Breast epithelium (tissue), 4 donors: ENCODE measurements around the gene FAM168A. TPM values are rescaled to one million over a fixed set of nuclear protein-coding genes. Genes with fewer than 3 reads are reported as not detected.
A peak's percentile ranks its signal among the peaks of the same experiment; 100 is the strongest.

Source experiments
- DNase-seq, 2 donors: peaks; one replicate each; pipeline ENCODE4 v3.0.0-alpha.2; 2019; ENCODE audit warnings: low spot score in 2 of 2
- H3K27ac ChIP-seq, 2 donors: fragments of 200-600 bp; sonication (generic) in 1 of 2; one replicate each; pipeline ENCODE4 v1.5.1; 2016 to 2019; ENCODE audit warnings: mild to moderate bottlenecking in 1 of 2
- H3K27me3 ChIP-seq, 2 donors: fragments of 200-600 bp; sonication (generic) in 1 of 2; one replicate each; pipeline versions ENCODE4 v1.5.1 to v1.6.0; 2017 to 2019; ENCODE audit warnings: control low read depth in 1 of 2, mild to moderate bottlenecking in 1 of 2
- H3K36me3 ChIP-seq: fragments of 200-600 bp; one replicate; pipeline ENCODE4 v1.5.1; 2019
- H3K4me1 ChIP-seq, 2 donors: fragments of 200-600 bp; sonication (generic); one replicate each; pipeline ENCODE4 v1.5.1; 2016 to 2019; ENCODE audit warnings: control low read depth in 1 of 2
- H3K4me3 ChIP-seq, 3 donors: fragments of 200-600 bp; sonication (generic); 1 replicate in 2 of 3; 2 replicates in 1 of 3; pipeline ENCODE4 v1.5.1; 2016 to 2019; ENCODE audit warnings: mild to moderate bottlenecking in 3 of 3, moderate library complexity in 2 of 3
- H3K9me3 ChIP-seq, 2 donors: fragments of 200-600 bp; sonication (generic) in 1 of 2; one replicate each; pipeline ENCODE4 v1.5.1; 2016 to 2019; ENCODE audit warnings: control low read depth in 1 of 2
- POLR2A ChIP-seq: fragments of 450-650 bp; IDR thresholded peaks from one replicate; pipeline ENCODE4 v1.6.1; 2016; ENCODE audit warnings: antibody characterized with exemption, mild to moderate bottlenecking, moderate library complexity
- POLR2AphosphoS5 ChIP-seq, 3 donors: sonication (generic); formaldehyde crosslinking; IDR thresholded peaks; one replicate each; pipeline ENCODE4 v1.6.1; 2017; ENCODE audit warnings: antibody characterized with exemption in 3 of 3
- intact Hi-C: fragments of 100-400 bp; cut with DNase I; formaldehyde crosslinking; loops from one replicate; pipeline ENCODE4 v1.15.1; 2023; ENCODE audit warnings: low total_unique reads
- total RNA-seq, 3 donors: library from RNA; depleted of rRNA; stranded (reverse); fragments of >200 nt; gene quantifications; one replicate each; pipeline ENCODE4 v1.1.0, GENCODE V29; 2016
- TF ChIP-seq, protein P1 (sequence below), 3 donors: fragments of 450-650 bp; IDR thresholded peaks; one replicate each; pipeline ENCODE4 v1.5.1; 2016 to 2017; ENCODE audit warnings: antibody characterized with exemption in 3 of 3, mild to moderate bottlenecking in 3 of 3, moderate library complexity in 3 of 3

The FAM168A gene
- total RNA-seq, 3 donors from 2014 or later, result 26.5 to 41.9 (median 28.8) TPM

DNA sequence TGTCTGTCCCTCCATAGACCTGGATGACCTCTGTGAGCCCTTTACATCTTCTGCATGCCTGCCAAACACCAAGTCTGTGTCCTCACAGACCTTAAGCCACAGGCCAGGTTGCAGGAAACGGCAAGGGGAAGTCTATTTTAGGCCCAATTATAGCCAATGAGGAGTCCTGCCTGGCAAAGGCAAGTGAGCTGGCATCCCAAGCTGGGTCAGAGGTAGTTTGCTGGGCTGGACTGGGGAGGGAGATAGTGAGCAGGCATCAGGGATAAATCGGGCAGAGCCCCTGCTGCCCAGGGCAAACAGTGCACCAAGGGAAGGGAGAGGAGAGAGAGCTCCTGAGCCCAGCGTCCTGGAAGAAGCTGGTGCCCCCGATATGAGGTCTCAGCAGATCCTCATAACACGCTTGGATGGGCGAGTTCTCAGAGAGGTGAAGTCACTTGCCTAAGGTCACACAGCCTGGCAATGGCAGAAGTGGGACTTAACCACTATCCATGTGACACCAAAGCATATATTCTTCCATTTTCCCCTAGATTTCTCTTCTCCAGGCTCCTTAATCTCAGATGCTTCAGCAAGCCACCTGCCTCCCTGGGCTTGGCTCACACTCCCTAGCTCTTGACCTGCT lies 225.4 kb downstream of the FAM168A start:
- no peaks in the 10 kb centered on the region for H3K27me3 ChIP-seq
- TF ChIP-seq POLR2A (no peak), POLR2AphosphoS5 (IDR thresholded peaks at IDR 0.05) (no peak)
- TF ChIP-seq, protein P1, sequence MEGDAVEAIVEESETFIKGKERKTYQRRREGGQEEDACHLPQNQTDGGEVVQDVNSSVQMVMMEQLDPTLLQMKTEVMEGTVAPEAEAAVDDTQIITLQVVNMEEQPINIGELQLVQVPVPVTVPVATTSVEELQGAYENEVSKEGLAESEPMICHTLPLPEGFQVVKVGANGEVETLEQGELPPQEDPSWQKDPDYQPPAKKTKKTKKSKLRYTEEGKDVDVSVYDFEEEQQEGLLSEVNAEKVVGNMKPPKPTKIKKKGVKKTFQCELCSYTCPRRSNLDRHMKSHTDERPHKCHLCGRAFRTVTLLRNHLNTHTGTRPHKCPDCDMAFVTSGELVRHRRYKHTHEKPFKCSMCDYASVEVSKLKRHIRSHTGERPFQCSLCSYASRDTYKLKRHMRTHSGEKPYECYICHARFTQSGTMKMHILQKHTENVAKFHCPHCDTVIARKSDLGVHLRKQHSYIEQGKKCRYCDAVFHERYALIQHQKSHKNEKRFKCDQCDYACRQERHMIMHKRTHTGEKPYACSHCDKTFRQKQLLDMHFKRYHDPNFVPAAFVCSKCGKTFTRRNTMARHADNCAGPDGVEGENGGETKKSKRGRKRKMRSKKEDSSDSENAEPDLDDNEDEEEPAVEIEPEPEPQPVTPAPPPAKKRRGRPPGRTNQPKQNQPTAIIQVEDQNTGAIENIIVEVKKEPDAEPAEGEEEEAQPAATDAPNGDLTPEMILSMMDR (IDR thresholded peaks at IDR 0.05), result no peak
- no peaks in the 10 kb centered on the region for H3K36me3 ChIP-seq
- no peak overlapping the region for H3K4me3 ChIP-seq
- DNase-seq, result no peak
- peaks cover 0 to 4% of the 10 kb centered on the region in 2 donors for H3K4me1 ChIP-seq
- intact Hi-C loops, result no loop called here
- no peak overlapping the region for H3K27ac ChIP-seq
- H3K9me3 ChIP-seq, result no peaks in the 10 kb centered on the region

DNA sequence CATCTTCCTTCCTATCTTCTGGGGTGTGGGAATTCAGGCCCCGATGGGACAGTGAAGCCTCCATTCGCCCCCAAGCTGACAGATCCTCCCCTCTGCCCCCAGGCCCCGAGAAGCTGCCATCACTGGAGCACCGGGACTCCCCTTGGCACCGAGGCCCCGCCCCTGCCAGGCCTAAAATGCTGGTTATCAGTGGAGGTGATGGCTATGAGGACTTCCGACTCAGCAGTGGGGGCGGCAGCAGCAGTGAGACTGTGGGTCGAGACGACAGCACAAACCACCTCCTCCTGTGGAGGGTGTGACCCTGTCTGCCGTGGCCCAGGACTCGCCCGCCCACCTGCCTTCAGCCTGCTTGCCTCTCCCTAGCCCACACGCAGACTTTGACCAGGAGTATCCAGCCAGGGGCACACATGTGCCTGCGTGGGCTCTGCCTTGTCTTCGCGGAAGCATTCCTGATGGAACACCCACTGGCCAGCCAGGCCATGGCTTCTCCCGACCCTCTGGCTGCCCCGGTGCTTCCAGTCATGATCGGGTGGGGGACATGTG lies 230.4 kb downstream of the FAM168A start:
- no peak for TF ChIP-seq POLR2AphosphoS5 (IDR thresholded peaks at IDR 0.05)
- TF ChIP-seq, protein P1 (IDR thresholded peaks at IDR 0.05), result no peak
- no peak for TF ChIP-seq POLR2A
- Histone ChIP-seq H3K4me3 (no peak overlapping the region), H3K9me3 (no peaks in the 10 kb centered on the region), H3K27ac (peak overlapping the region in 1 of 2 donors; percentile 55), H3K27me3 (no peaks in the 10 kb centered on the region), H3K36me3 (peaks cover 6% of the 10 kb centered on the region), H3K4me1 (no peaks in the 10 kb centered on the region)
- no peak for DNase-seq
- intact Hi-C loops, result no loop called here

DNA sequence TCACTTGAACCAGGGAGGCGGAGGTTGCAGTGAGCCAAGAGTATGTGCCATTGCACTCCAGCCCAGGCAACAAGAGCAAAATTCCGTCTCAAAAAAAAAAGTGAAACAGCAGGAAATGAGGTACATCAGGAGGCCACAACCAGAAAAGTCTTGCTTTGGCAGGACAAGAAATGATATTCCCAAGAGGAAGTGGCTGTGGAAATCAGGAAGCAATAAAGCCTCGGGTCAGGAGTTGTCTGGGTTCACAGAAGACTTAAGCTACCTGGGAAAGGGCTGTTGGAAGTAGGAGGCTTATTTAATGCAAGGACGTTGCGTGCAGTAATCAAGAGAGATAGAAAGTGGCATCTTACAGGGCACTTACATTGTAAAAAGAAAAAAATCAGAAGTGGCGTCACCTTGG lies 231.0 kb downstream of the FAM168A start:
- TF ChIP-seq POLR2A, result no peak
- DNase-seq, result no peak
- no peak overlapping the region for H3K4me3 ChIP-seq
- no peak overlapping the region for H3K27ac ChIP-seq
- peaks cover 6% of the 10 kb centered on the region for H3K36me3 ChIP-seq
- intact Hi-C loops, result no loop called here
- H3K9me3 ChIP-seq, result no peaks in the 10 kb centered on the region
- H3K4me1 ChIP-seq, result no peaks in the 10 kb centered on the region
- no peaks in the 10 kb centered on the region for H3K27me3 ChIP-seq

DNA sequence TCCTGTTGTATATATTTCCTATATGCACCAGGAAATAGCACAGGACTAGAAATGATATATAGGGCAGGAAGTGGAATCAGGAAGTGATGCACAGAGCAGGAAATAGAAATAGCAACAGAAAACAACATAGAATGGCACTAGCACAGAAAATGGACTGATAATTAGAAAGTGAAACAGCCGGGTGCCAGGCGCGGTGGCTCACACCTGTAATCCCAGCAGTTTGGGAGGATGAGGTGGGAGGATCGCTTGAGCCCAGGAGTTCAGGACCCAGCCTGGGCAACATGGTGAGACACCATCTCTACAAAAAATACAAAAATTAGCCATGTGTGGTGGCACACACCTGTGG lies 231.7 kb downstream of the FAM168A start:
- TF ChIP-seq, protein P1 (IDR thresholded peaks at IDR 0.05), result no peak
- no peak for TF ChIP-seq POLR2A
- TF ChIP-seq POLR2AphosphoS5 (IDR thresholded peaks at IDR 0.05), result no peak
- no peak for DNase-seq
- Histone ChIP-seq H3K9me3 (no peaks in the 10 kb centered on the region), H3K27me3 (no peaks in the 10 kb centered on the region), H3K4me3 (no peak overlapping the region), H3K4me1 (no peaks in the 10 kb centered on the region), H3K36me3 (peaks cover 6% of the 10 kb centered on the region), H3K27ac (no peak overlapping the region)
- intact Hi-C loops, result no loop called here

DNA sequence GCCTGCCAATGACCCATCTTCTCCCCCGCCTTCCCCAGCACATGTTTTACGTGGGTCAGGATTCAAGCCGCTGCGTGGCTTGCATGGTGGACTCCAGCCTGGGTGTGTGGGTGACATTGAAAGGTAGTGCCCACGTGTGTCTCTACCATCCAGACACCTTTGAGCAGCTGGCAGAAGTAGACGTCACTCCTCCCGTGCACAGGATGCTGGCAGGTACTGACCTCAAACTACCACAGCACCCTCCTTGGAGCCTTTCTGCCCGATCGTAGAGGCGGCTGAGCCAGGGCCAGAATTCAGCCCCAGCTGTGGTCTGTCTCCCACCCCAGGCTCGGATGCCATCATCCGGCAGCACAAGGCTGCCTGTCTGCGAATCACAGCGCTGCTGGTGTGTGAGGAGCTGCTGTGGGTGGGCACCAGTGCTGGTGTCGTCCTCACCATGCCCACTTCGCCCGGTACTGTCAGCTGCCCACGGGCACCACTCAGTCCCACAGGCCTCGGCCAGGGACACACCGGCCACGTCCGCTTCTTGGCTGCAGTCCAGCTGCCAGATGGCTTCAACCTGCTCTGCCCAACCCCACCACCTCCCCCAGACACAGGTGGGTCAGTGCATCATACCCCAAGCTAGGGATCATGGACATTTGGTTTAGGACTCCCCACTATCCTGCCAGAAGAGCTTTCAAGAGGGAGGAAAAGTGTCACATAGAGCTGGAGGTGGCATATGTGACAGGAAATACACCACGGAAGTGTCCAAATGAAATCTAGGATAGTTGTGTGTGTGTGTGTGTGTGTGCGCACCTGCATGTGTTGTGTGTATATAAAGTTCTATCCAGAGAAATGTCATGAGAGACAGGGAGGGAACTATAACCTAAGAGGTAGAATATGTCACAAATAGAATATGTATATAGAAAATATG lies 232.3 kb downstream of the FAM168A start:
- peaks cover 6% of the 10 kb centered on the region for H3K36me3 ChIP-seq
- intact Hi-C loops, result no loop called here
- no peaks in the 10 kb centered on the region for H3K27me3 ChIP-seq
- H3K9me3 ChIP-seq, result no peaks in the 10 kb centered on the region
- DNase-seq, result no peak
- TF ChIP-seq POLR2AphosphoS5 (IDR thresholded peaks at IDR 0.05) (no peak), POLR2A (no peak)
- TF ChIP-seq, protein P1 (IDR thresholded peaks at IDR 0.05), result no peak
- H3K27ac ChIP-seq, result no peak overlapping the region
- no peaks in the 10 kb centered on the region for H3K4me1 ChIP-seq
- H3K4me3 ChIP-seq, result no peak overlapping the region
